ENCODE measurements around the gene PRPSAP2.
"Not testable (repeated sequence)": the region's sequence is repeated elsewhere in the genome, so short reads cannot be mapped to it uniquely, and the experiment has no call there.

The PRPSAP2 gene

DNA sequence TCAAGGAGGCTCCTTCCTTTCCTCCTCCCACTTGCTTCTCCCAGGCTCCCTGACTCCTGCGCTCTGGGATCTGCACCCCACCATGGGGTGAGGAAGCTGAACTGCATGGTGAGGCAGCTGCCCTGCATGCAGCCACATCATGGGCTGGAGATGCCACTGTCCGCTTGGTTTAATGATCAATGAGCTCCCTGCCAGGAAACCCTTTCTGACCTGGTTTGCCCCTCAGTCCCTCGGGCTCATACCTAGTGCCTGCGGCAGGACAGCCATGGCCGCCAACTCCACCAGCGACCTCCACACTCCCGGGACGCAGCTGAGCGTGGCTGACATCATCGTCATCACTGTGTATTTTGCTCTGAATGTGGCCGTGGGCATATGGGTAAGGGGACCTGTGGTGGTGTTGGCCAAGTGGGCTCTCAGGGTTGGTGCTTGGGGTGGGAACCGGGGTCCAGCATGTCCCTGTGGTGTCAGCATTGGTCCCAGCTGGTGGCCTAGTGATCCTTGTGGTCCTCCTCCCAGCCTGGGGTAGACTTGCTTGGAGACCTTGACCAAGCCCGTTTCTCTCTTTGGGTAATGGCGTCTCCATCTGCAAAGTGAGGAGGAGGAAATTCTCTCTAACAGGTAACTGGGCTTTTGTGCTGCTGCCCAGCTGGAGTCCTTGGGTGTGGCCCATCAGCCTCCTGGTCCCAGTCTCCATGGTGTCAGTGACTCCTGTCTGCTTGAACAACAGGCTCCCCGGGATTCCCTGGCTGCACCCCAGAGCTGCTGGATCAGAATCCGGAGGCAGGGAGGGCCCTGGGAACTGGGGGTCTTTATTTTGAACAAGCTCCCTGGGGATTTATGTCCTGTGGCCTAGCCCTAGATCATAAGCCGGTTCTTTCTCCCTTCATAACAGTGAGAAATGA, 94.3 kb downstream of the PRPSAP2 start, which contains the start of gene SLC5A10:
TSS of gene SLC5A10 (plus strand) at position 225 of the 902 bp plus-strand sequence. CDS start at position 266, 41 bp downstream.
- TF ChIP-seq, protein P1, sequence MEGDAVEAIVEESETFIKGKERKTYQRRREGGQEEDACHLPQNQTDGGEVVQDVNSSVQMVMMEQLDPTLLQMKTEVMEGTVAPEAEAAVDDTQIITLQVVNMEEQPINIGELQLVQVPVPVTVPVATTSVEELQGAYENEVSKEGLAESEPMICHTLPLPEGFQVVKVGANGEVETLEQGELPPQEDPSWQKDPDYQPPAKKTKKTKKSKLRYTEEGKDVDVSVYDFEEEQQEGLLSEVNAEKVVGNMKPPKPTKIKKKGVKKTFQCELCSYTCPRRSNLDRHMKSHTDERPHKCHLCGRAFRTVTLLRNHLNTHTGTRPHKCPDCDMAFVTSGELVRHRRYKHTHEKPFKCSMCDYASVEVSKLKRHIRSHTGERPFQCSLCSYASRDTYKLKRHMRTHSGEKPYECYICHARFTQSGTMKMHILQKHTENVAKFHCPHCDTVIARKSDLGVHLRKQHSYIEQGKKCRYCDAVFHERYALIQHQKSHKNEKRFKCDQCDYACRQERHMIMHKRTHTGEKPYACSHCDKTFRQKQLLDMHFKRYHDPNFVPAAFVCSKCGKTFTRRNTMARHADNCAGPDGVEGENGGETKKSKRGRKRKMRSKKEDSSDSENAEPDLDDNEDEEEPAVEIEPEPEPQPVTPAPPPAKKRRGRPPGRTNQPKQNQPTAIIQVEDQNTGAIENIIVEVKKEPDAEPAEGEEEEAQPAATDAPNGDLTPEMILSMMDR (IDR thresholded peaks at IDR 0.05; ENCODE audit: borderline replicate concordance, insufficient read depth, low read depth, low read length) = no peak

DNA sequence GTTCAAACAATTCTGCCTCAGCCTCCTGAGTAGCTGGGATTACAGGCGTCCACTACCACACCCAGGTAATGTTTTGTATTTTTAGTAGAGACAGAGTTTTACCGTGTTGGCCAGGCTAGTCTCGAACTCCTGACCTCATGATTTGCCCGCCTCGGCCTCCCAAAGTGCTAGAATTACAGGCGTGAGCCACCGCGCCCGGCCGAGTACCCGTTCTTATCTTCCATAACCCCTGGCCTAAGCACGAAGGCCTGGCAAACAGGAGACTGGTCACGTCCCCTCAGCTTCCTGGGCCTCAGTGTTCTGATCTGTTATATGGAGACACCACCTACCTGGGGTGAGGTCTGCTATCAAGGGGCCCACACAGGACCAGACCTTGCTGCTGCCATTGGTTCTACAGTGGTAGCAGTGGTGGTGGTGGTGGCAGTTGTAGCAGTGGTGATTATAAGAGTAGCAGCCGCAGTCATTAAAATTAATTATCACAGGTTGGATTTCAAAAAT, 95.3 kb downstream of the PRPSAP2 start:
- no peak overlapping the region for H3K4me3 ChIP-seq (ENCODE audit: low read depth, low read length)
- TF ChIP-seq, protein P1 (IDR thresholded peaks at IDR 0.05; ENCODE audit: borderline replicate concordance, insufficient read depth, low read depth, low read length) = no peak

More for the DNA sequence above, 94.3 kb downstream of the PRPSAP2 start, which contains the start of gene SLC5A10:
- H3K4me3 ChIP-seq (ENCODE audit: low read depth, low read length) = no peak within 1 kb of the TSS

DNA sequence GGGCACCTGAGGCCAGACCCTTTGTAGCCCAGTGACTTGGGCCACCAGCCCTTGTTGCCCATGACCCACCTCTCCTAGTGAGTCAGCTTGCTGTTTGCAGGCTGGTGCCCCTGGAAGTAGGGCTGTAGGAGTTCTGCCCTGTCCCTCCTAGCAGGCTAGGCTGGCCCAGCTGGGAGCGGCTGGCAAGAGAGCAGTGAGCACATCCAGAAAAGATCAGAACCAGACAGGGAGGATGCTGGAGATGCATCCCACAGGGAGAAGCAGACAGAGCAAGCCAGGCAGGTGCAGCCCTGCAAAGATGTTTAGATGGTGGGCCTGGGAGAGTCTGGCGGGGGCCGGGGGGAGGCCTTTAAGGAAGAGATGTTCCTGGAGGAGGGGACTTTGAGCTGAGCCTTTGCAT, 96.4 kb downstream of the PRPSAP2 start:
- H3K4me3 ChIP-seq (ENCODE audit: low read depth, low read length) = no peak overlapping the region
- TF ChIP-seq, protein P1 (IDR thresholded peaks at IDR 0.05; ENCODE audit: borderline replicate concordance, insufficient read depth, low read depth, low read length) = no peak

DNA sequence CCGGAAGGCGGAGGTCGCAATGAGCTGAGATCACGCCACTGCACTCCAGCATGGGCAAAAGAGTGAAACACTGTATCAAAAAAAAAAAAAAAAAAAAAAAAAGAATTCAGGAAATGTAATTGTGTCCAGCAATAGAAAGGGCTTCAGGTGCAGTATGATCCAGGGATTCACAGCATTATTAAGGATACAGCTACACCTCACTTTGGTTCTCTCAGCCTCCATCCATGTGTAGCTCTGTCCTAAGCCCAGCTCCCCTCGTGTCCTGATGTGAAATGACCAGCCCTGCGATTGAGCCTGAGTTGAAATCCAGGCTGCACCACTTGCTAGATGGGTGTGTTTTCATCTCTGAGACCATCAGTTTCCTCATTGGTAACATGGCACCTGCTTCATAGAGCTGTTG, 97.1 kb downstream of the PRPSAP2 start:
- H3K4me3 ChIP-seq (ENCODE audit: low read depth, low read length) = no peak overlapping the region
- TF ChIP-seq, protein P1 (IDR thresholded peaks at IDR 0.05; ENCODE audit: borderline replicate concordance, insufficient read depth, low read depth, low read length) = no peak

DNA sequence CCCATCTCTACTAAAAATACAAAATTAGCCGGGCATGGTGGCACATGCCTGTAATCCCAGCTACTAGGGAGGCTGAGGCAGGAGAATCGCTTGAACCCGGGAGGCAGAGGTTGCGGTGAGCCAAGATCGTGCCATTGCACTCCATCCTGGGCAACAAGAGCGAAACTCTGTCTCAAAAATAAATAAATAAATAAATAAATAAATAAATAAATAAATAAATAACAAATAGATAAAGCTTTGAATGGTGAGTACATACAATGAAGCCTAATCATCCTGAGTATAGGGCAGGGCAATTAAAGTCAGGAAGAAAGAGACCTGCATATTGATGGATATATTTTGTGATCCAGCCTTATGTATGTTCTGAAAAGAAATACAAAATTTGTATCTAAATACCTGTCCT, 98.1 kb downstream of the PRPSAP2 start:
- not testable (repeated sequence) for H3K4me3 ChIP-seq (ENCODE audit: low read depth, low read length)

DNA sequence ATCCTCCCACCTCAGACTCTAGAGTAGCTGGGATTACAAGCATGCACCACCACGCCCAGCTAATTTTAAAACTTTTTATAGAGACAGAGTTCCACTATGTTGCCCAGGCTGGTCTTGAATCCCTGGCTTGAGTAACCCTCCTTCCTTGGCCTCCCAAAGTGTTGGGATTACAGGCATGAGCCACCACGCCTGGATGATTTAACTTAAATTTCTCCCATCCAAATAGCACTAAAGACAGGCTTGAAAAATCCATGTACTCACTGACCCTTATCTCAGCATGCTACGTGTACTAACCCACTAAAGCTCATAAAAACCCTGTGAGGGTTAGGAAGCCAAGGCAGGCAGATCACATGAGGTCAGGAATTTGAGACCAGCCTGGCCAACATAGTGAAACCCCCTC, 98.7 kb downstream of the PRPSAP2 start:
- TF ChIP-seq, protein P1 (IDR thresholded peaks at IDR 0.05; ENCODE audit: borderline replicate concordance, insufficient read depth, low read depth, low read length) = no peak
- H3K4me3 ChIP-seq (ENCODE audit: low read depth, low read length) = no peak overlapping the region

DNA sequence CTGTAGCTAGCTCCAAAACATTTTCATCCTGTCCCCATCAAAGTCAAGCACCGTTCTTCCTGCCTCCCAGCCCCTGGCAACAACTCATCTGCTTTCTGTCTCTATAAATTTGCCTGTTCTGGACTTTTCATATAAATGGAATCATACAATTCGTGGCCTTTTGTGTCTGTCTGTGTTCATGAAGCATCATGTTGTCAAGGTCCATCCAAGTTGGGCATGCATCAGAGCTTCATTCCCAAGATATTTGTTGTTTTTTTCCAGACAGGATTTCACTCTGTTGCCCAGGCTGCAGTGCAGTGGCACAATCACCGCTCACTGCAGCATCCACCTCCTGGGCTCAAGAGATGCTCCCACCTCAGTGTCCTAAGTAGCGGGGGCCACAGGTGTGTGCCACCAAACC, 99.9 kb downstream of the PRPSAP2 start:
- no peak overlapping the region for H3K4me3 ChIP-seq (ENCODE audit: low read depth, low read length)
- TF ChIP-seq, protein P1 (IDR thresholded peaks at IDR 0.05; ENCODE audit: borderline replicate concordance, insufficient read depth, low read depth, low read length) = no peak

Measured in GM12875 (cell line).